ENCODE data around the gene CDH1. TPM values are rescaled to one million over a fixed set of nuclear protein-coding genes. Genes with fewer than 3 reads are reported as not detected.
"Not testable (repeated sequence)": the region's sequence is repeated elsewhere in the genome, so short reads cannot be mapped to it uniquely, and the experiment has no call there.

CDH1 gene
- total RNA-seq, 1 donor from 2014 or later: 0.93 TPM

DNA sequence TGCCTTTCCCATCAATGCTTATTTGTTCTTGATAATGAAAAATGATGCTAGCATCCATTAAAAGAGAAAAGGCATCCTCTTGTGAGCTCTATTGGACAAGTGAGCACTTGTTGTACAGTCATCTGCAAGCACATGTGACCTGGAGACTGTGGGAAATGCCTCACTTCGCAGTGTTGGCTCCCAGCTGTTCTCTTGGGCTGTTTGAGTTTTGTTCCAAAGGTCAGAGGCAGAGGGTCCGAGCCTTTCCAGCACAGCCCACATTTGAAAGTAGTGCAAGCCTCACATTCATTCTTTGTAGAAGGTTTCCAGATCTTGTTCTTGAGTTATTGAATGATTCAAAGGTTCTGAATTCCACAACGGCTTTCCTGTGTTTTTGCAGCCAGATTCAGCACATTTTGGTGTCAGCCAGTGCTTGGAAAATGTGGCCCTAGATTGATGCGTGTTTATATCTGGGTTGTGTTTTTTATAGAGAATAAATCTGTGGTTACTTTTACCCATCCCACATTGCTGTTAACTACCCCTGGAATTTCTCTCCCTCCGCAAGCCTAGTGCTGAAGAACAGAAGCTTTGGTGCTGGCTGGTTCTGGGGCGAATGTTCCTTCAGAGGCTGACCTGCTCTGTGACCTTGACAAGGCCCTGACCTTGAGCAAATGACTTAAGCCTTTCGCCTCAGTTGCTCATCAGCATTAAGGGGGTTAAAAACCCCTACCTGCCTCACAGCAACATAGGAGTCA lies 49.8 kb downstream of the CDH1 start:
- intact Hi-C loops (cut with micrococcal nuclease): no loop called here

- intact Hi-C loops (cut with micrococcal nuclease): not testable (repeated sequence)
Measured at GRCh38 chr16:68787419-68787807, 50.3 kb downstream of the CDH1 start.

DNA sequence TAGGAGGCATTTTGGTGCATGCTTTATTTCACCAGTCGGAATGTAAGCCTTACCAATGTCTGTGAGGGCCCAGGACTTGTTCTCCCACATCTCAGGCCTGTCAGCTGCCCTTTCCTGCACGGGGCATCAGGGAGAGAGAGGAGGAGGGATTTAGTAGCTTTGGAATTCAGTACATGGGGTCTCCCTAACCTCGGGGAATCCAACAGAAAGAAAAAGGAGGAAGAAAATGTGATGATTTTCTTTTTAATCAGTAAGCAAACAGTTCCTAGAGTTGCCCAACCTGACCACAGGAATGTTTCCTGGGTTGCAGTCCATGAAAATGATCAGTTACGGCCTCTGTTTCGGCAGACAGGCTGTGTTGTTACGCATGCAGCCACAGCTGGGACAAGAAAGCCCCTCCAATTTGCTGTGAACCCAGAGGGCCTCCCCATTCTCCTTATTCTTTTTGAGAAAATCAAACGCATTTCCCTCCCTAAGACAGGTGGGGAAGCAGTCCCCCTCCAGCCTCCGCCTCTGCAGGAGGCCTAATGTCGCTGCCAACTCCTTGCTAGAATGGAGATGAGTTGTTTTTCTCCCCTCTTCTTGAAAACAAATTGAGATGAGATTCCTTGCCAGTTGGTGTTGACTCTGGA lies 53.2 kb downstream of the CDH1 start:
- intact Hi-C loops (cut with micrococcal nuclease): no loop called here

DNA sequence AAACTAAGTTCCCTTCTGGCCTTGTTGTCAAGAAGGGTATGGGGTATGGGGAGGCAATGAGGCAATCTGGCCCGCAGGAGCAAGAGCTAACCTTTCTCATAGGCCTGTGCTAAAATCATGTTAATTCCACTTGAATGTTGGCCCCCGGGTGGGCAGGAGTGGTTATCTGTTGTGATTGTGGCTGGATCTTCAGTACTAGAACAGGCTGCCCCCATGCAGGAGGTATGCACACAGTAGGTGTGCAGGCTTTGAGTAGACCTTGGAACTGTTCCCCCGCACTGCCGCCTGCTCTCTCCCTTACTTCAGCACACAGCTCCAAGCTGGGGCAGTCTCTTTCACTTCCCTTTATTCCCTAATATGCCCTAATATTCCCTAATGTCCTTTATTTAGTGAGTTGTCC lies 53.9 kb downstream of the CDH1 start:
- intact Hi-C loops (cut with micrococcal nuclease): no loop called here

DNA sequence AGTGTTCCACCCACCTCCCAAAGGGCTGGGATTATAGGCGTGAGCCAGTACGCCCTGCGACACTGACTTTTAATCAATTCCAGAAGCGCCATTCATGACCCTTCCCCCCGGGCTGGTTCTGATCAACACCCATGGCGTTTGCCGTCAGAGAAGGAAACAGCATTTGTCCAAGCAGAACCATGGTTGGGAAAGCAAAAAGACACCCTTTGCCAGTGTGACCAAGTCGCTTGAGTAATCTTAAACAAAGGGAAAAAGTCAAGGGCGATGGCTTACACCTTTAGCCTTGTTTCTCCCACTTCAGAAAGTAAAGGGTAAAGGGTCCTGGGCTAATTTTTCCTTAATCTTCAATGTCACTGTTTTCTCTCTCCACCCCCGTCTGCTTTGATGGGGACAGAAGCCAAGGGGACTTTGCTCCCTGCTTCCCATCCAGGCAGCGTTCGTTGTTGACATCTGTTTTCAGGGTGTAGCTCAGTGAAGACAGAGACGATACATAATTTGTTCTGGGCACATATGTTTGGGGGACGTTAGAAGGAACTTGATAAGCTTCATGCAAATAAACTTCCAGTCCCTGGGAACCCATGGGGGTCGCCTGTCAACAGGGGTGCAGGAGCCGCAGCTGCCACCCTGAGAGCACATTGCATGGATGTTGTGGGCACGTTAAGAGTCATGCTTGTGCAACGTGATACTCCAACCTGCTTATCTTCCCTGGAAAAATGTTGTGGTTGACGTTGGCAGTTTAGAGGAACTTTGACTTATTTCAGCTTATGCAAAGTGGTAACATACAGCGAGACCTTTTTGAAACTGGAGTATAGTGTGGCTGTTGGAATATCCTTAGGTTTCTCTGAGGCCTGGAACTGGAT lies 55.6 kb downstream of the CDH1 start:
- intact Hi-C loops (cut with micrococcal nuclease): no loop called here

GRCh38 chr16:68793401-68793857 lies 56.3 kb downstream of the CDH1 start:
- intact Hi-C loops (cut with micrococcal nuclease): no loop called here

GRCh38 chr16:68798398-68798797 lies 61.3 kb downstream of the CDH1 start:
- intact Hi-C loops (cut with micrococcal nuclease): no loop called here

DNA sequence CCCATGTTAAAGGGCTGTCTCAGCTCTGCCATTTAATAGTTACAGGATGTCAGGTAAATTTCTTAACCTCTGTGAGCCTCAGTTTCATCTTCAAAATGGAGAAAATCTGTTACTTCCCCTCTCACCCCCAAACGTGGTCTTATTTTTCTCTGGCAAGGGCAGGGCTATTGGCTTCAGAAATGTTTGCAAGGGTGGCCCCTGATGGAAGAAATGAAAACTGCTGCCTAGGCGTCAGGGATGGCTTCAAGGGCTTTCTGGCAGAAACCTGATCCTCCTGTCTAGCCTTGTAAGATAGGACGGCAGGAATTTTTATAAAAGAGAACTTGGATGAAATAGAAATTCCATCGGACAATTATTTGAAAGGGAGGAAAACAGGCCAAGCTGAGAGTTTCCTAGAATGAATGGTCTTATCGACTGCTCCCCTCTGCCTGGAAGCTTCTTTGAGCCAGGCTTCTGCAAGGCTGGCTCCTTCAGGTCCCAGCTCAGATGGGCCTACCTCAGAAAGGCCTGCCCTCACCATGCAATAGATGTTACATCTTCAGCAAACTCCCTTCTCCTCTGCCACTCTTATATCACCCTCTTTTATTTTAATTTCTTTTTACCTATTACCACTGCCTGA lies 63.3 kb downstream of the CDH1 start:
- intact Hi-C loops (cut with micrococcal nuclease): loop anchor here (1.0 to 5.0 kb wide), 5 partner anchors 53 to 324 kb away; no protein-coding TSS in a partner anchor

DNA sequence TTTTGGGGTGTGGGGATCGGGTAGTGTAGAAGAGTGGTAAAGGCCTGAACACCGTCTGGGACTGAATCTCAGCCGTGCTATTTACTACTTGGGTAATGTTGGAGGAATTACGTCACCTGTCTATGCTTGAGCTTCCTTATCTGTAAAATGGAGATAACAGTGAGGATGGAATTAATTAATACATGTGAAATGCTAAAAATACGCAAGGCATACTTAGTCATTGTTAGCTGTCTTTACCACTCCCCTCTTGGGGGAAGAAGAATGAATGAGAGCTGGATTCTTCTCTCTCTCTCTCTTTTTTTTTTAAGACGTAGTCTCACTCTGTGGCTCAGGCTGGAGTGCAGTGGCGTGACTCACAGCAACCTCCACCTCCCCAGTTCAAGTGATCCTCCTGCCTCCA lies 65.1 kb downstream of the CDH1 start:
- intact Hi-C loops (cut with micrococcal nuclease): loop anchor here (5.0 kb wide), 1 partner anchor 55 kb away; no protein-coding TSS in a partner anchor

DNA sequence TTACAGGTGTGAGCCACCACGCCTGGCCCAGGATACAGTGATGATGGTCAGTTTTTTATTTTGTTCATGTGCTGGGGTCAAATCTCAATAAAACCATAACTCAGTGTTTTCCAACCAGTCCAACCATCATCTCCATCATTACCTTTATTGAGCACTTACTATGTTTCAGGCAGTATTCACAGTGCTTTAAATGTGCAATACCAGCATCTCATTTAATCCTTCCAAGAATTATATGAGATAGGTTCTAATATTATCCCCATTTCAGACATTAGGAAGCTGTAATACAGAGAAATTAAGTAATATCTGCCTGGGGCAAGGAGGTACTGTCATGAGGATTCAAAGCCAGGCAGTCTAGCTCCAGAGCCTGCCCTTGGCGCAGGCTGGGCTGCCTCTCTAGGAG lies 69.3 kb downstream of the CDH1 start:
- intact Hi-C loops (cut with micrococcal nuclease): no loop called here

GRCh38 chr16:68806981-68807380 lies 69.9 kb downstream of the CDH1 start:
- intact Hi-C loops (cut with micrococcal nuclease): no loop called here

DNA sequence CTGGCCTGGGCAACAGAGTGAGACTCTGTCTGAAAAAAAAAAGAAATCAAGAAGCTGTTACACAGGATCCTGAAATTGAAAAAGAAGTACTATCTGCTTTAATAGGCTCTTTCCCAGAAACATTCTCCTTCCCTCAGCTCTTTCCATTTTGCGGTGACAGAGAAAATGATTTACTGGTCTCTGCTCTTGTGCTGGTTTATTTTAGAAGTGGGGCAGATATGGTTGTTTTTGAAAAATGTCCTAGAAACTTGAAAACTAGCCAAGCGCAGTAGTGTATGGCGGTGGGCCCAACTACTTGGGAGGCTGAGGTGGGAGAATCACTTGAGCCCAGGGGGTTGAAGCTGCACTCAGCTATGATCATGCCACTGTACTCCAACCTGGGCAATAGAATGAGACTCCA lies 77.4 kb downstream of the CDH1 start:
- intact Hi-C loops (cut with micrococcal nuclease): no loop called here

- intact Hi-C loops (cut with micrococcal nuclease): no loop called here
Measured at GRCh38 chr16:68823401-68824135, 86.5 kb downstream of the CDH1 start.

DNA sequence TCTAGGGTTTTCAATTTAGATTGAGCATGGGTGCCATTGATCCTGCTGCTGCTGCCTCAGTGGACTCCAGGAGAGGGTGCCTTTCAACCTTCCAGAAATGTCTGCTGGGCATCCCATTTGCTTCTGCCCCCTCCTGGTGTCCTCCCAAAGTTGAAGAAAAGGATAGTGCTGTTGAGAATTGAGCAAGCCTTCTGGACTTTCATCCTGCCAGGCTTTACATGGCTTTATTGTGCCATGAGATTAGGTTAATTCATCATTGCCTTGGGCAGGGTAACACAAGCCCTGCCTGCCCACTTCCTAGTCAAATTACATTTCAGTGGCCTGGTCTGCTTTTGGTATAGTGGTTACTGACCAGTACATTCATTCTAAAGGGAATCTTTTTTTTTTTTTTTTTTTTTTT lies 88.3 kb downstream of the CDH1 start:
- intact Hi-C loops (cut with micrococcal nuclease): no loop called here

- intact Hi-C loops (cut with micrococcal nuclease): no loop called here
Measured at GRCh38 chr16:68826652-68827051, 89.6 kb downstream of the CDH1 start.

GRCh38 chr16:68833251-68833650 lies 96.2 kb downstream of the CDH1 start:
- intact Hi-C loops (cut with micrococcal nuclease): no loop called here

GRCh38 chr16:68834550-68834949 lies 97.5 kb downstream of the CDH1 start:
- intact Hi-C loops (cut with micrococcal nuclease): no loop called here

DNA sequence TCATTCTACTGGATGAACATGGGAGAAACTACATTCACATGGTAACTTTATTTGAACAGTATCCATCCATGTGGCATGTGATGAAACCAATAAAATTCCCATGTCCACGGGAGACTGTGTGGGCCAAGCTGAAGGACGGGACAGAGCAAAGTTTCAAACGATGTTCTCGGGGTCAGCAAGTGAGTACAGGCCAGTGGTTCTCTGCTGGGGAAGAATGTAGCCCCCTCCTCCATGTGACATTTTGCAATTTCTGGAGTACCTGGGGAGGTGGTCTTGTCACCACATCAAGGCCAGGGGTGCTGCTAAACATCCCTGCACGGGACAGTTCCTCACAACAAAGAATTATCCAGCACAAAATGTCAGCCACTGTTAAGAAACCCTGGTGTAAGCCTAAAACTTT lies 98.9 kb downstream of the CDH1 start:
- intact Hi-C loops (cut with micrococcal nuclease): no loop called here

- intact Hi-C loops (cut with micrococcal nuclease): loop anchor here (5.0 kb wide), 1 partner anchor 1613 kb away; the partner anchor contains the start of gene TMEM208
Measured at GRCh38 chr16:68839831-68840230, 102.7 kb downstream of the CDH1 start.

DNA sequence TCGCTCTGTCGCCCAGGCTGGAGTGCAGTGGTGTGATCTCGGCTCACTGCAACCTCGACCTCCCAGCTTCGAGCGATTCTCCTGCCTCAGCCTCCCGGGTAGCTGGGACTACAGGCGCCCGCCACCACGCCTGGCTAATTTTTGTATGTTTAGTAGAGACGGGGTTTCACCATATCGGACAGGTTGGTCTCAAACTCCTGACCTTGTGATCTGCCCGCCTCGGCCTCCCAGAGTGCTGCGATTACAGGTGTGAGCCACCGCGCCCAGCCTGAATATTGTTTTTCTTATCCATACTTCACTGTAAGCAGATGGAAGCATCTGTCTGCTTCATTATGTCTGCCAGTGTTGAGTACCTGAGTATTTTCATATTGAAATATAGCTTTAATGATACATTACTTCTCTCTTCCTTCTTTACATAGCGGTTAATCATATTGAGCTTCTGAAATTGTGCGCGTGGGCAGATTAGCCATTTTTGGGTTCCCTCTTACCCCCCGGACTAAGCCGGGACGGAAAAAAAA lies 105.9 kb downstream of the CDH1 start:
- intact Hi-C loops (cut with micrococcal nuclease): loop anchor here (1.0 to 5.0 kb wide), 8 partner anchors 86 to 1616 kb away; partner anchors contain the start of genes TMEM208 and VPS4A

All from T-helper 1 cell treated with Interleukin-12 subunit alpha and Interleukin-12 subunit beta and Interleukin-4 antibody, amounts not matched to agents 30 ng/mL and 1 ng/mL, for 36 hours (primary cell).